Thyroid gland (tissue), 4 donors: Measurements from ENCODE around the gene COL19A1.

Source experiments
- POLR2A ChIP-seq, 2 donors: fragments of 450-650 bp; IDR thresholded peaks; one replicate each; pipeline ENCODE4 v1.6.1; 2017; ENCODE audit warnings: antibody characterized with exemption in 2 of 2, mild to moderate bottlenecking in 2 of 2, moderate library complexity in 1 of 2
- TF ChIP-seq, protein P1 (sequence below), 6 experiments: fragments of 200-600 bp in 3 of 6; fragments of 450-650 bp in 3 of 6; sonication (generic) in 3 of 6; IDR thresholded peaks; one replicate each; pipeline ENCODE4 v1.5.1; 2016 to 2019; ENCODE audit warnings: antibody characterized with exemption in 6 of 6, mild to moderate bottlenecking in 2 of 6, inconsistent platforms in 1 of 6, moderate library complexity in 1 of 6

DNA sequence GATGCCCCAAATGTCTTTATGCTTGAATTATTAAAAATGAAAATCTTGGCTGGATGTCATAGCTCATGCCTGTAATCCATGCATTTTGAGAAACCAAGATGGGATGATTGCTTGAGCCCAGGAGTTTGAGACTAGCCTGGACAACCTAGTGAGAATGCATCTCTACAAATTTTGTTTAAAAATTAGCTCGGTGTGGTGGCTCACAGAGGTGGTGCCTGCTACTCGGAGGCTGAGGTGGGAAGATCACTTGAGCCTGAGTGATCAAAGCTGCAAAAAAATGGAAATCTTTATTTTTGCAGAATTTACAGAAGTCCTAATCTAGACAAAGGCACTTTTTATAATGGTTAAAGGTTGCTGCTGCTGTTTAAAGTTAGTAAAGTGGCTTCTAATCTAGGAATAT lies 20.0 kb upstream of the COL19A1 start:
- TF ChIP-seq POLR2A (IDR thresholded peaks at IDR 0.05) = no peak
- TF ChIP-seq, protein P1, sequence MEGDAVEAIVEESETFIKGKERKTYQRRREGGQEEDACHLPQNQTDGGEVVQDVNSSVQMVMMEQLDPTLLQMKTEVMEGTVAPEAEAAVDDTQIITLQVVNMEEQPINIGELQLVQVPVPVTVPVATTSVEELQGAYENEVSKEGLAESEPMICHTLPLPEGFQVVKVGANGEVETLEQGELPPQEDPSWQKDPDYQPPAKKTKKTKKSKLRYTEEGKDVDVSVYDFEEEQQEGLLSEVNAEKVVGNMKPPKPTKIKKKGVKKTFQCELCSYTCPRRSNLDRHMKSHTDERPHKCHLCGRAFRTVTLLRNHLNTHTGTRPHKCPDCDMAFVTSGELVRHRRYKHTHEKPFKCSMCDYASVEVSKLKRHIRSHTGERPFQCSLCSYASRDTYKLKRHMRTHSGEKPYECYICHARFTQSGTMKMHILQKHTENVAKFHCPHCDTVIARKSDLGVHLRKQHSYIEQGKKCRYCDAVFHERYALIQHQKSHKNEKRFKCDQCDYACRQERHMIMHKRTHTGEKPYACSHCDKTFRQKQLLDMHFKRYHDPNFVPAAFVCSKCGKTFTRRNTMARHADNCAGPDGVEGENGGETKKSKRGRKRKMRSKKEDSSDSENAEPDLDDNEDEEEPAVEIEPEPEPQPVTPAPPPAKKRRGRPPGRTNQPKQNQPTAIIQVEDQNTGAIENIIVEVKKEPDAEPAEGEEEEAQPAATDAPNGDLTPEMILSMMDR (IDR thresholded peaks at IDR 0.05) = no peak
